ENCODE measurements around the gene IGF1R.

The IGF1R gene

DNA sequence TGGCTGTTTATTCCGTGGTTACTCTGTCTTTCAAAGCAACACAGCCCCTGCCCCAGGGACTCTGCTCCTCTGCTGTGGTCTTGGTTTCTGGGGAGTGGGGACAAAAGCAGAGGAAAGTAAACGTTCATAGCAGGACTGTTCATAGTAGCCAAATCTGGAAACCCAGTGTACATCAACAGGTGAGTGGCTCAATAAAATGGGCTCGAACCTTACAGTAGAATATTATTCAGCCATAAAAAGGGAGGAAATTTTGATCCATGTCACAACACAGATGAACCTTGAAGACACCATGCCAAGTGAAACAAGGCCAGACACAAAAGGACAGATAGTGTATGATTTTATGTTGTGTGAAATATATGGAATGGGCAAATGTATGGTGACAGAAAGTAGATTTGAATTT lies 269.1 kb downstream of the IGF1R start:
- DNase-seq (ENCODE audit: low spot score), result no peak

DNA sequence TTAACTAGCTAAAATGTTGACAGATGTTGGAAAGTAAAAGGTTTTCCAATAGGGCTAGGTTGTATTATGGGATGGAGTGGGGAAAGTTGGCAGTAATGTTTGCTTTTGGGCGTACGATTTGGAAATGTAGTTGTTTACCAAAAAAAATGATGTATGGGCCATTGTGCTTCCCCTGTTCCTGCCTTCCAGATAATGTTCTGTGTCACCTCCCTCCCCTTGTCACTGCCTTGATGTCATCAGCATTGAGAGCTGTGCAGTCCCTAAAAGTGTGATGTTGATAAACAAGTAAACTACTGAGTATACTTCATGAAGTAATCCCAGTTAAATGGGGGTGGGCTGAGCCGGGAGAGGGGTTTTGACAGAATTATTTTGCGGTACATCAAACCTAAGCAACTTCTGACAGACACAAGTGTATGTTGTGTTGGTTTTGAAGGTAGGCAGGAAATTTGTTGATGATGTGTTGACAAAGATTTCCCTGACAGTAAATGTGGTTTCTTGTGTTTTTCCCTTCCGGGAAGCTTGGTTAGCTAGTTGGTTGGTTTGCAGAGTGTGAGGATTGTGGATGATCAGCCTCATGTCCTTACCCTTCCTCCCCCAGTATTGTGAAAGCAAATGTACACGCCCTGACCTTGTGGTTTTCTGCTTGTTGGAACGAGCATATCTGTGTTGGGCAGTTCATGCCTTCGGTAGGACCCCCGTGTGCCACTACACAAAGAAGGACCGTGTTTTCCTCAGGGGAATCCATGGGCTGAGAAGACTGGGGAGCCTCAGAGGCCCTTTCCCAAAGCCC lies 271.9 kb downstream of the IGF1R start:
- DNase-seq (ENCODE audit: low spot score), result no peak

- no peak for DNase-seq (ENCODE audit: low spot score)
Measured at GRCh38 chr15:98923171-98923570, 274.8 kb downstream of the IGF1R start.

- no peak for DNase-seq (ENCODE audit: low spot score)
Measured at GRCh38 chr15:98923579-98923978, 275.2 kb downstream of the IGF1R start.

- DNase-seq (ENCODE audit: low spot score), result no peak
Measured at GRCh38 chr15:98924401-98925049, 276.2 kb downstream of the IGF1R start.

- DNase-seq (ENCODE audit: low spot score), result no peak
Measured at GRCh38 chr15:98926236-98926635, 277.9 kb downstream of the IGF1R start.

DNA sequence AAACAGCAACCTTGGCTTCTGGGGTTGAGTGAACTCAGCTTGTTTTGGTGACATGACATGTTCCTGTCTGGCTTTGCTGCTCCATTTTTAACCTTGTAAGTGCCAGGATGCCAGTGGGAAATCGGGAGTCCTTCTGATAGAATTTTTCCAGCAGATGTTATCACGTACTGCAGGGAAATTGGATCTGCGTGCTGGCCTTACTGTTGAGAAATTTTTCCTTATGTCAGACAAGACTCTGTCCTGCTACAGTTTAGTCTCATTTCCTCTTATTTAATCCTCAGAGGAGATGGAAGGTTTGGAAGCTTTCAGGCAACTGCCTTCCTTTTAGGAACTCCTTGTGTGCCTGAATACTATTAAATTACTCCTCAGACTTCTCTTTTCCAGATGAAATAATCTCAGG lies 278.7 kb downstream of the IGF1R start:
- no peak for DNase-seq (ENCODE audit: low spot score)

- DNase-seq (ENCODE audit: low spot score), result no peak
Measured at GRCh38 chr15:98927996-98928395, 279.7 kb downstream of the IGF1R start.

GRCh38 chr15:98930576-98930975 lies 282.2 kb downstream of the IGF1R start:
- DNase-seq (ENCODE audit: low spot score), result no peak

DNA sequence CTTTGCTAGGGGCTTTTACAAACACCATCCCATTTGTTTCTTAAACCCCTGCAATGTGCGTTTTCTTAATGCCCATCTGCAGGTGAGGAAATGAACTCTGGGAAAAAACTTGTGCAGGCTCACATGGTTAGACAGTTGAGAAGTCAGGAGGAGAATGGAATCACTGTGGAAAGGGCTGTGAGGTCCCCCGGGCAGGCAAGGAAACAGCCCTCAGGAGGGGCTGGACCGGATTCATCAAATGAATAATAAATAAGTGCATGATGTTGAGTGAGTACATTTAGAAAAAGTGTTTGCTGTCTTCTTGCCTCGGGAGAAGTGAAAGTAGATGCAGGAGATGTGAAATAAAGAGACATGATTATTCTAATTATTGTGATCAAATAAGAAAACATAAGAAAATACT lies 282.7 kb downstream of the IGF1R start:
- DNase-seq (ENCODE audit: low spot score), result no peak

DNA sequence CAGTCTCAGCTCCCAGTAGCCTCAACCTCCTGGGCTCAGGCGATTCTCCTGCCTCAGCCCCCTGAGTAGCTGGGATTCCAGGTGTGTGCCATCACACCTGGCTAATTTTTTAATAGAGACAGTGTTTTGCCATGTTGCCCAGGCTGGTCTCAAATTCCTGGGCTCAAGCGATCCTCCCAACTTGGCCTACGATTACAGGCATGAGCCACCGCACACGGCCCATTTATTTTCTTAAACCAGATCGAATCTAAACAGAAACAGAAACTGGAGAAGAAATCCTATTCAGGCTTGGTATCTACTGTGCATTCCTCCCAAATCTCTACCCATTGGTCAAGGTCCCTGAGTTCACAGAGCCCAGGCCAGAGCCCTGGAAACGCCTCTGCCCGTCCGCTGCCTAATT lies 285.1 kb downstream of the IGF1R start:
- DNase-seq (ENCODE audit: low spot score), result no peak

DNA sequence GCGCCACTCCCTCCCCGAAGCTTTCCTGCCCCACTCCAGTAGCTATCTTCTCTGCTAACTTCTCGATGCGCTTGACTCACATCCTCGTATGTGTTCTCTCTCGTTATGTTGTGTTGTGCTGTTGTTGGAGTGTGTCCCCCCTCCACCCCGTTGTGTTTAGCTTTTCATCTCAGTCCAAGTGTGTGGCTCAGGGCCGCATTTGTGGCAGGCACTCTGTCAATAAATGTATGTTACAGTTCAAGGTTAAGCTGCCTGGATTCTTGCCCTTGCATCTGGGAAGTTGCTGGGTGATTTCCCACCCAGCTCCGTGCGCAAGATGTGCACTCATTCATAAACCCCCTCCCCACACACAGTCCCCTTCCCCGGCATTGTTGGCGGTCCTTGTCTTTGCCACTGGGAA lies 287.4 kb downstream of the IGF1R start:
- no peak for DNase-seq (ENCODE audit: low spot score)

GRCh38 chr15:98937413-98938104 lies 289.2 kb downstream of the IGF1R start:
- DNase-seq (ENCODE audit: low spot score), result no peak

GRCh38 chr15:98938105-98938417 lies 289.7 kb downstream of the IGF1R start:
- no peak for DNase-seq (ENCODE audit: low spot score)

- DNase-seq (ENCODE audit: low spot score), result no peak
Measured at GRCh38 chr15:98938799-98939198, 290.5 kb downstream of the IGF1R start.

DNA sequence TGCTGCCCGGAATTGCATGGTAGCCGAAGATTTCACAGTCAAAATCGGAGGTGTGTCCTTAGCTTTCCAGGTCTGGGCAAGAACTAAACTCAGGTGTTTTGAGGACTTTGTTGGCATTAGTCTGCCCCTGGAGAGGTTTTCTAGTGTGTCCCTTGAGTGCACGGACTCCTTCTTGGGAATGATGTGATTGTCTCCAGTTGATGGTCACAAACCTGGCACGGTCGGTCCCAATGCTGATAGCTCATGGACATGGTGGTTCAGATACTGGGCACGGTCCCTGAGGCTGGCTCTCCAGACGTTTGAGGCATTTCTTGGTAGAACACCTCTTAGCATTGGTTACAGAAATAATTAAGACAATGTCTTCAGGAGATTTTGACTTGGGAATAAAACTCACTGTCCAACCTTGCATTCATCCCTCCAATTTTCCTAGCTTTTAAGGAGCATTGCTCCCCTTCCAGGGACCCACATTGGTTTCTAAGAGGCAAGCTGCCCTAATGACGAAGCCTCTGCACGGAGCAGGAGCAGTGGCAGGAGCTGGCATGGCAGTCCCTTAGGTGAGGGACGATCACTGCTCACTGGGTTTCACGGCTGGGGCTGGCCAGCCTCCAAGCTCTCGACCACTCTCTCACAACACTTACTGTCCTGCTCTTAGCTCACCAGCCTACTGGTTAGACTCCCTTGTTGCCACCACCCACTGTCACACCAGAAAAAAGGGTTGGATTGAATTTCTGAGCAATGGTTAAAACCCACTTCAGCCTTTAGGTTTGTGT lies 291.2 kb downstream of the IGF1R start:
- no peak for DNase-seq (ENCODE audit: low spot score)

GRCh38 chr15:98941595-98942255 lies 293.4 kb downstream of the IGF1R start:
- DNase-seq (ENCODE audit: low spot score), result no peak

- DNase-seq (ENCODE audit: low spot score), result no peak
Measured at GRCh38 chr15:98942431-98942830, 294.1 kb downstream of the IGF1R start.

GRCh38 chr15:98943051-98943508 lies 294.7 kb downstream of the IGF1R start:
- DNase-seq (ENCODE audit: low spot score), result no peak

DNA sequence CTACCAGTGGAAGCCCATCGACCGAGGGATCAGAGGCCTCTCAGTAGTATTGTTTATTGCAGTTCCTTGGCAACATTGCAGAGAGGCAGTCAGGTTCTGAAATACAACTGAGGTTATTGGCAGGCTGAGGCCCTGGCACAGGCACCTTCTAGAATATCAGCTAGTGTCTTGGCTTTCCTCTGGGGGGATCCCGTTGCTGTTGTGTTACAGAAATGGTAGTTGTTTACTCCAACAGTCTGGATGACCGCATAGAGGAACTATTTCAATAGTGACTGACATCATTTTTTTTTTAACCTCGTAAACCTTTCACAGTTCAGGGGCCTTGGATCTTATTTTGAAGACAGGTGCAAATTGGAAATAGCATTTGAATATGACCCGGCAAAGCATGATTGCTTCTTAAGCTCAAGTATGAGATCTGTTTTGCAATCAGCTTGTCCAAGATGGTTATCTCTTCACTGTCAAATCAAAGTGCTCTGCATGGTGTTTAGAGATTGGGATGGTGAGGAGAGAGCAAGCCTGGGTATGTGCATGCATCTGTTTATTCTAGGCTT lies 295.3 kb downstream of the IGF1R start:
- DNase-seq (ENCODE audit: low spot score), result no peak

Measured in iPS-NIHi11 (cell line).